ENCODE results near the gene PROCR. TPM values are rescaled to one million over a fixed set of nuclear protein-coding genes. Genes with fewer than 3 reads are reported as not detected.
"Not testable (repeated sequence)": the region's sequence is repeated elsewhere in the genome, so short reads cannot be mapped to it uniquely, and the experiment has no call there.

PROCR gene
- total RNA-seq, 2 experiments from 2014 or later = not detected

DNA sequence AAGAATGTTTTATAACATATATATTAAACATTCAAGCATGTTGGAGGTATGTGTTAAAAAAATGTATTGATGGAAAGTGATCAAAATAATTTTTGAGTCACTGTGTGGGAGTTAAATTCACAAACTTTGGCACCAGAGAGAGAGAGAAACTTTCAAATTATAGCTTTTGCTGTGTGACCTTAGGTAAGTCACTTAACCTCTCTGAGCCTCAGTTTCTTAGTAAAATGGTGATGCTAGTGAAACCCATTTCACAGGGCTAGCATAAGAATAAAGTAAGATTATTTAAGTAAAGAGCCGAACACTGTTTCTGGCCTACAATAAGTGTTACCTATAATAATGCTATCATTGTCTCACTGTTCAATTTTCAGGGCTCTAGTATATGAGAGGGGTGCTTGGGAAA lies 4.1 kb upstream of the PROCR start:
- CTCF ChIA-PET (ENCODE audit: unreplicated experiment) = no interaction called here
- no peaks in the 10 kb centered on the region for H3K9me2 ChIP-seq (ENCODE audit: insufficient read depth, low read length)
- H3K4me3 ChIP-seq (ENCODE audit: low read depth, low read length, poor library complexity, severe bottlenecking) = no peak overlapping the region
- no peak overlapping the region for H2AFZ ChIP-seq (ENCODE audit: low read length)
- no peak overlapping the region for H3K4me2 ChIP-seq (ENCODE audit: low read length)
- H3K36me3 ChIP-seq (ENCODE audit: insufficient read depth, low read length) = no peaks in the 10 kb centered on the region
- TF ChIP-seq, protein P1, sequence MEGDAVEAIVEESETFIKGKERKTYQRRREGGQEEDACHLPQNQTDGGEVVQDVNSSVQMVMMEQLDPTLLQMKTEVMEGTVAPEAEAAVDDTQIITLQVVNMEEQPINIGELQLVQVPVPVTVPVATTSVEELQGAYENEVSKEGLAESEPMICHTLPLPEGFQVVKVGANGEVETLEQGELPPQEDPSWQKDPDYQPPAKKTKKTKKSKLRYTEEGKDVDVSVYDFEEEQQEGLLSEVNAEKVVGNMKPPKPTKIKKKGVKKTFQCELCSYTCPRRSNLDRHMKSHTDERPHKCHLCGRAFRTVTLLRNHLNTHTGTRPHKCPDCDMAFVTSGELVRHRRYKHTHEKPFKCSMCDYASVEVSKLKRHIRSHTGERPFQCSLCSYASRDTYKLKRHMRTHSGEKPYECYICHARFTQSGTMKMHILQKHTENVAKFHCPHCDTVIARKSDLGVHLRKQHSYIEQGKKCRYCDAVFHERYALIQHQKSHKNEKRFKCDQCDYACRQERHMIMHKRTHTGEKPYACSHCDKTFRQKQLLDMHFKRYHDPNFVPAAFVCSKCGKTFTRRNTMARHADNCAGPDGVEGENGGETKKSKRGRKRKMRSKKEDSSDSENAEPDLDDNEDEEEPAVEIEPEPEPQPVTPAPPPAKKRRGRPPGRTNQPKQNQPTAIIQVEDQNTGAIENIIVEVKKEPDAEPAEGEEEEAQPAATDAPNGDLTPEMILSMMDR (conservative IDR thresholded peaks at IDR 0.05; ENCODE audit: low read length) = no peak
- no peak for TF ChIP-seq EZH2phosphoT487 (IDR thresholded peaks at IDR 0.05; ENCODE audit: borderline replicate concordance, low read depth, low read length)
- no peak overlapping the region for H3K27ac ChIP-seq (ENCODE audit: low read depth, low read length, poor library complexity, severe bottlenecking)
- H3K4me1 ChIP-seq (ENCODE audit: insufficient read depth, low read length, poor library complexity, severe bottlenecking) = no peaks in the 10 kb centered on the region
- intact Hi-C loops (cut with micrococcal nuclease; ENCODE audit: unreplicated experiment) = no loop called here
- no peaks in the 10 kb centered on the region for H4K20me1 ChIP-seq (ENCODE audit: insufficient read depth, low read length)
- no TSS peak for BruUV-seq (replicated peaks)
- H3K79me2 ChIP-seq (ENCODE audit: insufficient read depth, low read depth, low read length) = no peaks in the 10 kb centered on the region
- no peaks in the 10 kb centered on the region for H3K9me3 ChIP-seq (ENCODE audit: low read length)
- no peak for DNase-seq (ENCODE audit: low spot score)
- POLR2A ChIA-PET = interaction anchor here (0.5 to 1.1 kb wide), 3 partner anchors 12 to 330 kb away, joined by 3 to 4 read pairs (median 3); no protein-coding TSS in a partner anchor

DNA sequence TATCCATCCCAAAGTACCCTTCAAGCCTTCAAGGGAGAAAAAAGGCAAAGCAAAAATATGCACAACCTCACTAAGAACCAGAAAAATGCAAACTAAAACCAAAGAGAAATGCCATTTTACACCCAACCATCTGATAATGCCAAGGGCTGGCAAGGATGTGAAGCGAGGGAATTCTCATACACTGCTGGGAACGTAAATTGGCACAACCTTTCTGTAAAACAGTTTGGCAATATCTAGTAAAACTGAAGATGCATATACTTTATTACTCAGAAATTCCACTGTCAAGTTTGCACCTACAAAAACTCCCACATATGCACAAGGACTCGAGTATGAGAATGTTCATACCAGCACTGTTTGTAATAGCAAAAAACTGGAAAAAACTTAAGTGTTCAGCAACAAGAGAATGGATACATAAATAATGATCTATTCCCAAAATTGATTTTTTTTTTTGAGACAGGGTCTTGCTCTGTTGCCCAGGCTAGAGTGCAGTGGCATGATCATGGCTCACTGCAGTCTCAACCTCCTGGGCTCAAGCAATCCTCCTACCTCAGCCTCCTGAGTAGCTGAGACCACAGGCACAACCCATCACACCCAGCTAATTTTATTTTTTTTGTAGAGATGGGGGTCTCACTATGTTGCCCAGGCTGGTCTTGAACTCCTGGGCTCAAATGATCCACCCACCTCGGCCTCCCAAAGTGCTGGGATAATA lies 3.0 kb upstream of the PROCR start:
- DNase-seq (ENCODE audit: low spot score); H2AFZ ChIP-seq (ENCODE audit: low read length); H3K4me3 ChIP-seq (ENCODE audit: low read depth, low read length, poor library complexity, severe bottlenecking); intact Hi-C loops (cut with micrococcal nuclease; ENCODE audit: unreplicated experiment); H3K79me2 ChIP-seq (ENCODE audit: insufficient read depth, low read depth, low read length); H3K36me3 ChIP-seq (ENCODE audit: insufficient read depth, low read length); H3K9me2 ChIP-seq (ENCODE audit: insufficient read depth, low read length); H4K20me1 ChIP-seq (ENCODE audit: insufficient read depth, low read length); H3K27ac ChIP-seq (ENCODE audit: low read depth, low read length, poor library complexity, severe bottlenecking); H3K4me1 ChIP-seq (ENCODE audit: insufficient read depth, low read length, poor library complexity, severe bottlenecking); H3K4me2 ChIP-seq (ENCODE audit: low read length); H3K9me3 ChIP-seq (ENCODE audit: low read length); BruUV-seq (replicated peaks): not testable (repeated sequence)
- ChIA-PET CTCF (ENCODE audit: unreplicated experiment) (interaction anchor here (0.6 kb wide), 1 partner anchor 23 kb away, joined by 3 read pairs; no protein-coding TSS in a partner anchor), POLR2A (interaction anchor here (0.9 kb wide), 1 partner anchor 331 kb away, joined by 4 read pairs; no protein-coding TSS in a partner anchor)

DNA sequence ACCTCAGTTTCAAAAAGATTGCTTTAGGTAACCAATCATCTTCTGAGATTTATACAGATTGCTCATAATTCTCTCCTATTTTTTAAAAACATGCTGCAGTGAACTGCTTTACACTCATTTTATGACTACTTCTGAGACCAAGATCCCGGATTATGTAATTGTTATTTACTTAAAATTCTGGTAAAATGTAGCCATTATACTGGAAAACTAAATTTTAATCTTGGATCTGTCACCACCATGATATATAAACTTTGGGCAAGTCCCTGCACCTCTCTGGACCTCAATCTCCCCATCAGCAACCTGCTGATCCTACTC lies 477 bp upstream of the PROCR start:
- BruUV-seq (replicated peaks) = no TSS peak
- Histone ChIP-seq H3K9me3 (ENCODE audit: low read length) (no peaks in the 10 kb centered on the region), H3K4me2 (ENCODE audit: low read length) (peak overlapping the region; percentile 39; the same call in 1 of the 2 replicates), H3K4me1 (ENCODE audit: insufficient read depth, low read length, poor library complexity, severe bottlenecking) (no peaks in the 10 kb centered on the region), H2AFZ (ENCODE audit: low read length) (peak overlapping the region; percentile 53), H3K79me2 (ENCODE audit: insufficient read depth, low read depth, low read length) (no peaks in the 10 kb centered on the region), H3K27ac (ENCODE audit: low read depth, low read length, poor library complexity, severe bottlenecking) (no peak overlapping the region), H3K36me3 (ENCODE audit: insufficient read depth, low read length) (no peaks in the 10 kb centered on the region), H3K9me2 (ENCODE audit: insufficient read depth, low read length) (no peaks in the 10 kb centered on the region), H4K20me1 (ENCODE audit: insufficient read depth, low read length) (no peaks in the 10 kb centered on the region), H3K4me3 (ENCODE audit: low read depth, low read length, poor library complexity, severe bottlenecking) (no peak overlapping the region)
- CTCF ChIA-PET (ENCODE audit: unreplicated experiment) = no interaction called here
- intact Hi-C loops (cut with micrococcal nuclease; ENCODE audit: unreplicated experiment) = no loop called here
- POLR2A ChIA-PET = interaction anchor here (0.7 kb wide), 1 partner anchor 71 kb away, joined by 3 read pairs; no protein-coding TSS in a partner anchor
- DNase-seq (ENCODE audit: low spot score) = no peak
- TF ChIP-seq, protein P1 (conservative IDR thresholded peaks at IDR 0.05; ENCODE audit: low read length) = no peak
- no peak for TF ChIP-seq EZH2phosphoT487 (IDR thresholded peaks at IDR 0.05; ENCODE audit: borderline replicate concordance, low read depth, low read length)
